ENCODE results near the gene SERPING1. TPM values are rescaled to one million over a fixed set of nuclear protein-coding genes. Genes with fewer than 3 reads are reported as not detected.
A peak's percentile ranks its signal among the peaks of the same experiment; 100 is the strongest.

Gene SERPING1
- total RNA-seq, 1 experiment from 2014 or later: not detected

DNA sequence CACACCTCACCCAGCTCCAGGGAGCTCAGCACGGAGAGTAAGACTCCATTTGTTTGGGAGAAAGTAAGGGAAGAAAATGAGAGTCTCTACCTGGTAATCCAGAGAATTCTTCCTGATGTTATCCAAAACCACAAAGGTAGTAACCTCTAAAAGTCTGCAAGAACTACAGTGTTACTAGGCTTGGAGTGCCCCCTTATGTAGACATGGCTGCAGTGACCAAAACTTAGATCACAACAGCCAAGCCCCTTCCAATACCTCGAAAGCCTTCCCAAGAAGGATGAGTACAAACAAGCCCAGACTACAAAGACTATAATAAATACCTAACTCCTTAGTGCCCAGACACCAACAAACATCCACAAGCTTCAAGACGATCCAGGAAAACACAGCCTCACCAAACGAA, 34.9 kb upstream of the SERPING1 start:
- BruUV-seq (replicated peaks): no TSS peak
- Mint-ChIP-seq H3K9me3 (ENCODE audit: unreplicated experiment) (no peaks in the 10 kb centered on the region), H3K36me3 (ENCODE audit: insufficient read depth, unreplicated experiment) (peaks cover 18% of the 10 kb centered on the region), H3K27me3 (ENCODE audit: insufficient read depth, unreplicated experiment) (no peaks in the 10 kb centered on the region), H3K27ac (ENCODE audit: low read depth, unreplicated experiment) (no peak overlapping the region), H3K4me1 (ENCODE audit: insufficient read depth, unreplicated experiment) (peaks cover 22% of the 10 kb centered on the region), H3K4me3 (ENCODE audit: unreplicated experiment) (no peak overlapping the region)
- ChIA-PET CTCF (interaction anchor here (1.0 to 2.0 kb wide), 6 partner anchors 16 to 105 kb away, joined by 3 to 8 read pairs (median 4); no protein-coding TSS in a partner anchor), POLR2A (interaction anchor here (0.6 kb wide), 1 partner anchor 43 kb away, joined by 3 read pairs; no protein-coding TSS in a partner anchor)
- intact Hi-C loops (cut with micrococcal nuclease): no loop called here
- no peak for DNase-seq (ENCODE audit: unreplicated experiment)
- TF ChIP-seq, protein P1, sequence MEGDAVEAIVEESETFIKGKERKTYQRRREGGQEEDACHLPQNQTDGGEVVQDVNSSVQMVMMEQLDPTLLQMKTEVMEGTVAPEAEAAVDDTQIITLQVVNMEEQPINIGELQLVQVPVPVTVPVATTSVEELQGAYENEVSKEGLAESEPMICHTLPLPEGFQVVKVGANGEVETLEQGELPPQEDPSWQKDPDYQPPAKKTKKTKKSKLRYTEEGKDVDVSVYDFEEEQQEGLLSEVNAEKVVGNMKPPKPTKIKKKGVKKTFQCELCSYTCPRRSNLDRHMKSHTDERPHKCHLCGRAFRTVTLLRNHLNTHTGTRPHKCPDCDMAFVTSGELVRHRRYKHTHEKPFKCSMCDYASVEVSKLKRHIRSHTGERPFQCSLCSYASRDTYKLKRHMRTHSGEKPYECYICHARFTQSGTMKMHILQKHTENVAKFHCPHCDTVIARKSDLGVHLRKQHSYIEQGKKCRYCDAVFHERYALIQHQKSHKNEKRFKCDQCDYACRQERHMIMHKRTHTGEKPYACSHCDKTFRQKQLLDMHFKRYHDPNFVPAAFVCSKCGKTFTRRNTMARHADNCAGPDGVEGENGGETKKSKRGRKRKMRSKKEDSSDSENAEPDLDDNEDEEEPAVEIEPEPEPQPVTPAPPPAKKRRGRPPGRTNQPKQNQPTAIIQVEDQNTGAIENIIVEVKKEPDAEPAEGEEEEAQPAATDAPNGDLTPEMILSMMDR (IDR thresholded peaks at IDR 0.05; ENCODE audit: unreplicated experiment): no peak

DNA sequence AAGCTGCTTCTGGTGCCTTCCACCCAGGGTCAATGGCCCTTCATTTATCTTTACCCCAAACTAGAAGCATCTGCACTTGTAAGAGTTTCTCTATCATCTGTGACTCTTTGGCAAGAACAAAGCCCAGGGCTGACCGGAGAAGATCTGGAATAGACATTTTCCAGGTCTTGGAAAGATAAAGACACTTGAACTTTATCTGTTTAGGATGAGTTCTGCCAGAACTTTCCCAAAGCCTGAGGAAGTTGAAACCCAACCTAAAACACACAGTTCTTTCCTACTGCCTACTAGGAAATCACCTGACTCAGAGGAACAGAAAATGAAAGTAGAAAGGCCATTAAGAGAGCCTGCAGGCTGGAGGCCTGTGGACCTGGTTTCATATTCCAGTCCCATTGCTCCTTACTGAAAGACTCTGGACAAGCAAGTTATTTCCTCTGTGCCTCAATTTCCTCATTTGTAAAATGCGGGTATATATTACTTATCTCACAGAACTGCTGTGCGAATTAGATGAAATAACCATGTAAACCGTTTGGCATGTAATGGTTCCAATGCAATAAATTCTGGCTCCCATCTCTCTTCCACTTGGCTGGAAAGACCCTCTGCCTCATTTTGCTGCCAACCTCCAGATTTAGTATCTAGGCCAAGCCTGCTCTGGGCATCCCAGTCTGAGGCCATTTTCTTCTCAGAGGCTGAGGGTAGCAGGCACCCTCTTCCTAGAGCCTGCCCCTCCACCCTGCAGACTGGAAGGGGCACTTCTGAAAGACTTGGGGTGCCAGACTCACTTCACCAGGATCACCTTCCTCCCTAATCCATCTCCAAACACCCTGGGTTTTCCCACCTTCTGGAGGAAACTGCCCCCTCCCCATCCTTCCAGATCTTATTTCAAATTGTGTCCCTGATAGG, 31.2 kb upstream of the SERPING1 start:
- intact Hi-C loops (cut with micrococcal nuclease): loop anchor here (2.0 to 5.0 kb wide), 3 partner anchors 109 to 219 kb away; partner anchors contain the start of genes MED19 and TMX2
- peaks cover 34% of the 10 kb centered on the region for H3K4me1 Mint-ChIP-seq (ENCODE audit: insufficient read depth, unreplicated experiment)
- TF ChIP-seq, protein P1 (IDR thresholded peaks at IDR 0.05; ENCODE audit: unreplicated experiment): no peak

DNA sequence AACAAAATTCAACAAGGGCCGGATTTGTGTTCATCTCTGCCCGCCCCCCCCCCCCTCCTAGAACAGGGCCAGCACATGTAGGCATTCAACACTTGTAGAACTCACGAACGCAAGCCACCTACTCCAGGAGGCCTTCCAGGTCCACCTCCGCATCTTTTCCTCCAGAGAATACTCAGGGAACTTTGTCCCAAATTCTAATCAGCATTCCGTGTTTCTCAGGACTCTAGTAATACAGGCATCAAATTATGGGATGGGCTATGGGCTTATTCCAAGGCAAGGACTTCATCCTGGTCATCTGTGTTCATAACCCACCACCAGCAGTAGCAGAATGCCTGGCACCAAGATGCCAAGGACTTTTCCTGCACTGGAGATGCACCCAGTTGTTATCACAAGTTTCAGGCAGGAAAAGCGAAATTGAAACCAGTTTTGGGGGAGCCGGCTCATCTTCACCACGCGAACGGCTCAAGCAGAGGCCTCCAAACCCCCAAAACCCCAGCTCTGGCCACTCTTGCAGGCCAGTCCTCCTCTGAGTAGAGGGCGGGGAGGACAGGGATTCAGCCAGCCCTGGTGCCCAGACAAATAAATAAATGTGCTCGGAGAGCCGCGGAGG, 30.5 kb upstream of the SERPING1 start:
- Mint-ChIP-seq H3K27me3 (ENCODE audit: insufficient read depth, unreplicated experiment) (no peaks in the 10 kb centered on the region), H3K4me3 (ENCODE audit: unreplicated experiment) (peak overlapping the region; percentile 94), H3K4me1 (ENCODE audit: insufficient read depth, unreplicated experiment) (peaks cover 34% of the 10 kb centered on the region), H3K36me3 (ENCODE audit: insufficient read depth, unreplicated experiment) (peaks cover 6% of the 10 kb centered on the region), H3K9me3 (ENCODE audit: unreplicated experiment) (no peaks in the 10 kb centered on the region), H3K27ac (ENCODE audit: low read depth, unreplicated experiment) (no peak overlapping the region)
- ChIA-PET POLR2A (interaction anchor here (0.8 to 3.1 kb wide), 5 partner anchors 16 to 90 kb away, joined by 3 to 31 read pairs (median 10); partner anchors contain the start of genes CLP1 and TIMM10), CTCF (interaction anchor here (0.6 to 9.6 kb wide), 15 partner anchors 12 to 729 kb away, joined by 3 to 315 read pairs (median 6); no protein-coding TSS in a partner anchor)
- peak; percentile 21 for DNase-seq (ENCODE audit: unreplicated experiment)
- BruUV-seq (replicated peaks): TSS peak; percentile 58
- intact Hi-C loops (cut with micrococcal nuclease): loop anchor here (2.0 to 5.0 kb wide), 3 partner anchors 110 to 220 kb away; partner anchors contain the start of genes MED19 and TMX2
- TF ChIP-seq, protein P1 (IDR thresholded peaks at IDR 0.05; ENCODE audit: unreplicated experiment): no peak

More for the DNA sequence above, 31.2 kb upstream of the SERPING1 start:
- CTCF ChIA-PET: interaction anchor here (0.5 to 9.6 kb wide), 11 partner anchors 11 to 729 kb away, joined by 3 to 315 read pairs (median 4); no protein-coding TSS in a partner anchor
- Mint-ChIP-seq H3K9me3 (ENCODE audit: unreplicated experiment) (no peaks in the 10 kb centered on the region), H3K27me3 (ENCODE audit: insufficient read depth, unreplicated experiment) (no peaks in the 10 kb centered on the region), H3K27ac (ENCODE audit: low read depth, unreplicated experiment) (peak overlapping the region; percentile 20), H3K4me3 (ENCODE audit: unreplicated experiment) (peak overlapping the region; percentile 94), H3K36me3 (ENCODE audit: insufficient read depth, unreplicated experiment) (peaks cover 6% of the 10 kb centered on the region)
- no TSS peak for BruUV-seq (replicated peaks)
- POLR2A ChIA-PET: interaction anchor here (0.8 to 2.6 kb wide), 3 partner anchors 19 to 35 kb away, joined by 3 to 10 read pairs (median 3); partner anchors contain the start of gene TIMM10
- peak; percentile 44 for DNase-seq (ENCODE audit: unreplicated experiment)
